Activated T-cell treated with anti-CD3 and anti-CD28 coated beads, Interleukin-2, amount 50 U/mL, for 72 hours (primary cell): Measurements from ENCODE around the gene CCDC110. TPM values are rescaled to one million over a fixed set of nuclear protein-coding genes. Genes with fewer than 3 reads are reported as not detected.
"Not testable (repeated sequence)": the region's sequence is repeated elsewhere in the genome, so short reads cannot be mapped to it uniquely, and the experiment has no call there.

Experiments used
- ATAC-seq, 2 donors: fragments of 150-1000 bp; cut with Tn5 transposase; replicated peaks in 1 of 2; 2 replicates each; pipeline ENCODE4 v1.10.0; 2021; ENCODE audit warnings: moderate library complexity in 2 of 2, mild to moderate bottlenecking in 1 of 2
- DNase-seq, 2 donors: peaks; one replicate each; pipeline ENCODE4 v3.0.0; 2021 to 2022; ENCODE audit warnings: mixed read lengths in 1 of 2
- H3K27ac Mint-ChIP-seq: one replicate; pipeline ENCODE4 v1.8.0; 2022; ENCODE audit warnings: mild to moderate bottlenecking, moderate library complexity, mixed read lengths
- H3K27me3 Mint-ChIP-seq: one replicate; pipeline ENCODE4 v1.8.0; 2022; ENCODE audit warnings: low read depth, mixed read lengths
- H3K36me3 Mint-ChIP-seq, 2 donors: one replicate each; pipeline ENCODE4 v1.8.0; 2022; ENCODE audit warnings: mixed read lengths in 2 of 2, mild to moderate bottlenecking in 1 of 2; ENCODE audit not compliant: insufficient read depth in 2 of 2
- H3K4me1 Mint-ChIP-seq: one replicate; pipeline ENCODE4 v1.8.0; 2022; ENCODE audit warnings: low read depth, mixed read lengths
- H3K4me3 Mint-ChIP-seq, 2 donors: one replicate each; pipeline ENCODE4 v1.8.0; 2022; ENCODE audit warnings: mild to moderate bottlenecking in 2 of 2, mixed read lengths in 2 of 2, moderate library complexity in 2 of 2
- H3K9me3 Mint-ChIP-seq, 2 donors: one replicate each; pipeline ENCODE4 v1.8.0; 2022; ENCODE audit warnings: mixed read lengths in 2 of 2
- total RNA-seq, 2 donors: library from RNA; stranded (reverse); gene quantifications; one replicate each; pipeline ENCODE4 v1.2.3, GENCODE V29; 2022

CCDC110 gene
- total RNA-seq, result 1 to 10 TPM in 1 of 2 donors, under 1 TPM in 1; 0.19 to 1.2 TPM

DNA sequence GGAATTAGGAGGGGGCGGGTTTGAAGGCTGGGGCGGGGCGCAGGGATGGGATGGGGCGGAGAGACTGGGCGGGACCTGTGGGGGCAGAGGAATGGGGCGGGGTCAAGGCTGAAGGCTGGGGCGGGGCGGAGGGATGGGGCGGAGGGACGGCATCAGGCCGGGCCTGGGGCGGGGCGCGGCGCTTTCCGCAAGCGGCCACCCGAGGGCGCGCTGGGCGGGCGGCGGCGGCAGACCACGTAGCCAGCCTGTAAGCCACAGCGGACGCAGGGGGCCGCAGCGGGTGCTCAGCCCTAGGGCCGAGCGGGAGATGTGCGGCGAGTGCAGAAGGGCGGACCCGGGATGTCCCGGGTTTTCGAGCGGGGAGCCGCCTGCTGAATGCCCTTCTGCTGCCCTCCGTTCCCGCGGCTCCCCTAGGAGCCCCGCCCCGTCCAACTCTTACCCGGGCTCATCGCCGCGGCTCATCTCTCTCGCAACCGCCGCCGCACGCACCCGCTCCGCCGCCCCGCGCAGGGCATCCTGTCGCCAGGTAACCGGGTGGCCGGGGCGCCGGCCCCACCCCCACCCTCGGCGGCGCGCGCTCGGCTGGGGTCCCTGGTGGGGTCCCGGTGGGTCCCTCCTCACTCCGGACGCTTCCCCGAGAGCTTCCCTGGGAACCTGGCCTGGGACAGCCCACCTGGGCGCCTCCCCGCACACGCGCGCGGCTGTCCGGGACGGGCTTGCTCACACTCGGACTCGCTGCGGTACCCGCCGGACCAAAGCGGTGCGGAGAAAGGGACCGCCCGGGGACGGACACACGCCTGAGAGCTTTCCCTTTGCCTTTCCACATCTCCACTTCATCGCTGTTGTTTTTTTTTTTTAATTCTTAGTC is at the start of gene CCDC110:
Gene CCDC110, minus strand, starts transcription at position 499 of the 868 bp plus-strand sequence. Its CDS starts 50 bp downstream, at position 449.
- Mint-ChIP-seq H3K27ac (peak within 1 kb of the TSS; percentile 46), H3K27me3 (peaks cover 35% of the 10 kb centered on the region), H3K4me1 (peaks cover 11% of the 10 kb centered on the region), H3K36me3 (peaks cover 0 to 1% of the 10 kb centered on the region in 2 donors), H3K4me3 (peak within 1 kb of the TSS; percentile 89 to 93), H3K9me3 (no peaks in the 10 kb centered on the region)
- DNase-seq (peak; percentile 92 to 95), ATAC-seq (peak; percentile 89 to 91)

DNA sequence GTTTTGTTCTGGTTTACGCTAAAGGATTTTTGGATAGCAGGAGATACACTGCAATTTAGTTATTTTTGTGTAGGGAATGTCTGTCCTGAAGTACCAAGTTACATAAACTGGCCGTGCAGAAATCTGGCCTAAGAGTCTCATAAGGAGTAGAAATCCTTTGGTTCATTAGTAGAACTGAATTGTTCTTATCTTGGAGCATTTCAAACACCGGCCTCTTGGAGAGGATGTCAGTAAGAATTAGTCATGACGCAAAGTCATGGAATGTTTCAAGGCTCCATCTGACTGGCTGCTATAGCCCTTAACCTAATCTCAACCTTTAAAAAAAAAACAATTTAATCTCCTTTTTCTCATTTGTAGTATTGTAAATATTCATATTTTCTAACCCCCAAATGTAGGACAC is 48.6 kb upstream of the CCDC110 start:
- DNase-seq (no peak), ATAC-seq (no peak)
- H3K27ac Mint-ChIP-seq, result no peak overlapping the region
- H3K4me1 Mint-ChIP-seq, result no peaks in the 10 kb centered on the region
- H3K36me3 Mint-ChIP-seq, result no peaks in the 10 kb centered on the region
- no peak overlapping the region for H3K4me3 Mint-ChIP-seq
- H3K9me3 Mint-ChIP-seq, result no peaks in the 10 kb centered on the region
- H3K27me3 Mint-ChIP-seq, result peaks cover 17% of the 10 kb centered on the region

DNA sequence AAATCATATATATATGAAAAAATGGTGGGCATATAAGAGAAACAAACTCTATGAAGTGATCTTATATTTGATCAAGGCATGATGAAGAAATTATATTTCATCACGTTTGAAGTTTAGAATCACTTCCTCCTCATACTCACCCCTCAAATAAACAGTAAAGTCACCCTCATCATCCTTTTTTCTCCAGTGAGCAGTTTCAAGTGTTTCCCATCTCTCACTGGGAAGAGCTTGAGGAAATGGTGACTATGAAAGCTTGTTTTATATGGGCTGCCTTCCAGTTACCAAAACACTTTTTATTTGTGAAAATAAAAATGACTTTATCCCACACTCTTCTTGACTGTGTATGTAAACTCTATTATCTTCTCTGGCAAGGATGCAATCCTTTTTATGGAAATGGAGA is 47.0 kb upstream of the CCDC110 start:
- DNase-seq (no peak), ATAC-seq (no peak)
- Mint-ChIP-seq H3K4me3 (no peak overlapping the region), H3K27me3 (peaks cover 27% of the 10 kb centered on the region), H3K36me3 (no peaks in the 10 kb centered on the region), H3K4me1 (peaks cover 7% of the 10 kb centered on the region), H3K27ac (no peak overlapping the region), H3K9me3 (no peaks in the 10 kb centered on the region)

DNA sequence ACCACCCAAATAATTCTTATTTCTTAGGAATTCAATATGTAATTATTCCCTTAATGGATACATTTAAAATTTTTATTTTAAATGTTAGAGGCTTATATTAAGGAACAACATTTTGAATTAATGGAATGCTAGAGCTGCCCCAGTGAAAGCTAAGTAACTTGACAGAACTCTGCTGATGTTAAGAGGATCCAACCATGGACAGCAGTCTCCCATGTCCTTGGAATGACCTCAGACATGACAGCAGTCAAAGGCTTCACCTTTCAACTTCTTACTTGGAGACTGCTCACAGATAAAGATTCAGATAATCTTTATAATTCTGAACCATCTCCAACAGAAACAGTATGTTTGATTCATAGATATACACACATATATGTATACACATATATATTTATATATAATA is 46.5 kb upstream of the CCDC110 start:
- Mint-ChIP-seq H3K36me3 (no peaks in the 10 kb centered on the region), H3K9me3 (no peaks in the 10 kb centered on the region), H3K4me3 (no peak overlapping the region), H3K27ac (no peak overlapping the region), H3K27me3 (peaks cover 32% of the 10 kb centered on the region), H3K4me1 (peaks cover 11% of the 10 kb centered on the region)
- no peak for DNase-seq
- no peak for ATAC-seq

DNA sequence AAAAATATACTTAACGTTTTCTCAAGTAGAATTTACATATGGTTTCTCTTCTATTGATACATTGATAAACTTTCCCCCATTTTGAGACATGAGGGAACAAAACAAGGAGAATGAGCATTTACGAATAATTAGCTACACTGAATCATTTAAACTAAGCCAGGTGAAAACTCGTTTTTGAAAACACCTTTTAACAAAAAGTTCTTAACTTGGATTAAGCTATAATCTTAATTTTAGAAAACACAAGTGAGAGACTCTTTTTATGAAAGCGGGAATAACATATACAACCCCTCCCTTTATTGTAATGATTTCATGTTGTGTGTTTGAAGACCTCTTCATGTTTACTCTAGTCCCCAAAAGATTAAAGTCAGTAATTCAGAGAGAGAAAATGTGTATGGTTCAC is 43.7 kb upstream of the CCDC110 start:
- H3K4me3 Mint-ChIP-seq, result no peak overlapping the region
- peaks cover 54% of the 10 kb centered on the region for H3K27me3 Mint-ChIP-seq
- no peaks in the 10 kb centered on the region for H3K36me3 Mint-ChIP-seq
- DNase-seq (no peak), ATAC-seq (no peak)
- no peak overlapping the region for H3K27ac Mint-ChIP-seq
- H3K4me1 Mint-ChIP-seq, result peaks cover 16% of the 10 kb centered on the region
- no peaks in the 10 kb centered on the region for H3K9me3 Mint-ChIP-seq

DNA sequence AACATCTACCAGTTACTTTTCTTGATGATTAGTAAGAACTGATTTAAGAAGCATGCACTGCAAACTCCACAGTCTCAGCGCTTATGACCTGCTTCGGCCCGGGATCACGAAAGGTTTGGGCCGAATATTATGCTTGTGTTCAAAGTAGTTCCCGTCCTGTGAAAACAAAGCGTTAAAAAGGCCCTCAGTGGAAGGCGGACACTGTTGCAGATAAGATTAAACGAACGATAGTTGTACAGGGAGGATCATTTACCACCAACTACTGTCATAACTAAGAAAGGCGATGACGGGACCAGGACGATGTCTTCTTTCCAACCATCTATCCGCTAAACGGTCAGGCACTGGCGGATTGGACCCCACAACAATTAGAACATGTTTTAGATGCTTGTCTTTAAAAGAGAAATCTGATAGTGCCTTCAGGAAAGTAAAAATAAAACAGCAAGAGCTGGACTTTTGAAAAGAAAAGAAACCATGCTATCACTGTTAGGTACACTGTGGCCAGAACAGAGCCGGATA is 42.7 kb upstream of the CCDC110 start:
- Mint-ChIP-seq H3K36me3 (no peaks in the 10 kb centered on the region), H3K27ac (no peak overlapping the region), H3K27me3 (peaks cover 57% of the 10 kb centered on the region), H3K9me3 (no peaks in the 10 kb centered on the region), H3K4me3 (no peak overlapping the region), H3K4me1 (peaks cover 16% of the 10 kb centered on the region)
- no peak for DNase-seq
- ATAC-seq, result no peak

DNA sequence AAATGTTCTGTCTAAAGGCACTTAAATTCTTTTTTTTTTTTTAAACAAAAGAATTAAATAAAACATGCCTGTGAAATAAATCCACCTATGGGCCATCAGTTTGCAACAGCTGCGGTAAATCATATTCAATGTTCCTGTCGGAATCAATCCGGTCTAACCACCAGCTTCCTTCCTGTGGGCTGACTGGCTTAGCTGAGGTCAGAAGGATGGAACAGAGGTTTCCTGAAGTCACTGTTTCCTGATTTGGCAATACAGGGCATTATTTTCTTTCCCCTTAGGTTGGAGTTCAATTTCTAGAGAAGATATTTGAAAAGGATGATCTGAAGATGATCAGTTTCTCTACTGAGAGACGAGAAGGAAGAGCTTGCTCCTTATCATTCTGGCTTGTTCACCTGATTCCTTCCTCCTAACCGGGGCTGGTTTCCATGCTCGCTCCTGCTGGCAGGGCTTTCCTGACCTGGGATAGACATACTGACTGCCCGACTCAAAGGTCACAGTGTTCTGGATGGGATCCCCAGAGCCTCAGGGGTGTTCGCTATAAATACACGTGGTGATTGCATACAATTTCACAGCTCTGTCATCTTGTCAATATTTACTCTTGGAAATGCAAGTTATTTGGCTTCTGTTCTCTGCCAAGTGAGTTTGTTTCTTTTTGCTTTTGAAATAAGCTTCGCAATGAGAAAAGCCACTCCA is 42.1 kb upstream of the CCDC110 start:
- Mint-ChIP-seq H3K4me3 (peak overlapping the region in 1 of 2 donors; percentile 34), H3K9me3 (no peaks in the 10 kb centered on the region), H3K27me3 (peaks cover 57% of the 10 kb centered on the region), H3K4me1 (peaks cover 16% of the 10 kb centered on the region), H3K36me3 (no peaks in the 10 kb centered on the region), H3K27ac (no peak overlapping the region)
- no peak for ATAC-seq
- DNase-seq, result no peak

DNA sequence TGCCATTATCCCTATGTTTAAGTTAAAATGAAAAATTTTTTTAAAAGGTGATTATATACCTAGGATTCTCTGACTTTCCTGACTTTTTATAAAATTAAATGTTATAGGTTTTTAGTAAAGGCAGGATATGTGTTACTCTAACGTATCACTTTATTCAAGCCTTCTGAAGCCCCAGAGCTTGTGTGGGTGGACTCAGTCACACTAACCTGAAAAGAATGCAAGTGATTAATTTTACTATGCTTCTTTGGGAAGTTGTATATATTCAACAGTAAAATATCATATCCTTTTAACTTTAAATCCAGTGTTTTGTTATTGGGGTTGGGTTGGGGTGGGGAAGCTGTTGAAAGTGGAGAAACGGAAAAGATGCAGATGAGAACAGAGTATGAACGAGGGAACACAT is 41.0 kb upstream of the CCDC110 start:
- no peak for DNase-seq
- Mint-ChIP-seq H3K9me3 (no peaks in the 10 kb centered on the region), H3K4me3 (no peak overlapping the region)

DNA sequence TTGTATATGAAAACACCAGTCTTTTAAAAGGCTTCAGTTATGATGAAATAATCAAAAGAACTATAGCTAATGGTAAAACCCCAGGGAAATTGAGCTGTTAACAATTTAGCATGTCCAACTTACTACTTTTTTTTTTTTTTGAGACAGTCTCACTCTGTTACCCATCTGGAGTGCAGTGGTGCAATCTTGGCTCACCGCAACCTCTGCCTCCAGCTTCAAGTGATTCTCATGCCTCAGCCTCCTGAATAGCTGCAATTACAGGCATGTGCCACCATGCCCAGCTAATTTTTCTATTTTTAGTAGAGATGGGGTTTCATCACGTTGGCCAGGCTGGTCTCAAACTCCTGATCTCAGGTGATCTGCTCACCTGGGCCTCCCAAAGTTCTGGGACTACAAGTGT is 39.7 kb upstream of the CCDC110 start:
- H3K4me3 Mint-ChIP-seq, ATAC-seq, H3K36me3 Mint-ChIP-seq, H3K9me3 Mint-ChIP-seq, DNase-seq, H3K27ac Mint-ChIP-seq: not testable (repeated sequence)
- Mint-ChIP-seq H3K4me1 (peaks cover 16% of the 10 kb centered on the region), H3K27me3 (peaks cover 67% of the 10 kb centered on the region)

More for the DNA sequence above, 41.0 kb upstream of the CCDC110 start:
- no peak for ATAC-seq
- Mint-ChIP-seq H3K4me1 (peaks cover 16% of the 10 kb centered on the region), H3K27me3 (peaks cover 67% of the 10 kb centered on the region), H3K27ac (no peak overlapping the region), H3K36me3 (no peaks in the 10 kb centered on the region)

DNA sequence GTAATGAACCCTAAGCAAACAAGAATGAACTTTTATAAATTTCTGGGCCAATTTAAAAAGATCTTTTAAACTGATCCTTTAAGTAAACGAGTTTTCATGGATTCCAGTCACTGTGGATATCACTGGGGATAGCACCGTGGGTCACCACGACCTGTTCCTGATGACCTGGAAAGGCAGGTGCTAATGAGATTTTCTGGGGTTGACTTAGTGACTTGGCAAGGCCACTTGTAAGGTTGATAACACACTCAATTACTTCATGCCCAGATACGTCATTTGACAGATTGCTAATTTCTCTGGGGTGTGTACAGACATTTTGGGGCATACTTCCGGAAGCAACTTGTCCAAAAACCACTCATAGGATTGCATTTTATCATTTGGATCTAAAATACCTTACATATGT is 39.3 kb upstream of the CCDC110 start:
- Mint-ChIP-seq H3K9me3 (no peaks in the 10 kb centered on the region), H3K27me3 (peaks cover 67% of the 10 kb centered on the region), H3K4me3 (no peak overlapping the region), H3K27ac (no peak overlapping the region), H3K36me3 (no peaks in the 10 kb centered on the region), H3K4me1 (peaks cover 16% of the 10 kb centered on the region)
- DNase-seq, result no peak
- ATAC-seq, result no peak

DNA sequence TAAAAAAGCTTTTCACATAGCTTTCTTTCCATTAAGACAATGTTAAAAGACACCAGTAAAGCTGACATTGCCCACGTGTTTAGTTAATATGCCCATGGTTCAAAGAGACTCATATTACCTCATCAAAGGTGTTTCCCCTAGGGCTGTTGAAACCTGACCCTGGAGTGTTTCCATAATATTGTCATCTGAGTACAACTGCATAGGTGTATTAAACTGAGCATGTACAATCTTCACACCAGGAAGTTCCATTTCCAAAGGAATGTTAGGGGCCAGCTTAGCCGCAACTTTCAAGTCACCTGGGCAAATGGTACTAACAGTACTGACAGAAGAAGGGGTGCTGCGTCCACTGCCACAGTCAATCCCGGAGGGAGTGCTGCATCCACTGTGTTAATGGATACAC is 36.6 kb upstream of the CCDC110 start:
- Mint-ChIP-seq H3K36me3 (no peaks in the 10 kb centered on the region), H3K27me3 (peaks cover 41% of the 10 kb centered on the region), H3K4me1 (peaks cover 5% of the 10 kb centered on the region)

DNA sequence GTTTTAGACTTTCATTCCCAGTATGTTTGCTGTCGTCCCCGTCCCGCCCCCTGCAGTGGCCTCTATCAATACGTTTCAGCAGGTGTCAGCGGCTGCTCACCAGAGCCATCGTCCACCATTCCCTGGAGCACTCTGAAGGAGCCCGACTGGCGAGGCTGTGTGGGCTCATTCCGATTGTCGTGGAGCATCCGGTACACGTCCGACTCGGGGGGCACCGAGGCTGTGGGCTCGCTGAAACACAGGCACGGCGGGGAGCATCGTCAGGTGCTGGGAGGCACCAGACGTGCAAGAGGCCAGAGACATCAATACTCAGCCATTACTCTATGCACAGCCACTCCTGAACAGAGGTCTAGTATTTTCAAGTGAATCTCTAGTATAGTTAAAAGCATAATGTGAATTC is 34.9 kb upstream of the CCDC110 start:
- H3K4me1 Mint-ChIP-seq, result no peaks in the 10 kb centered on the region
- ATAC-seq (no peak), DNase-seq (no peak)
- no peaks in the 10 kb centered on the region for H3K9me3 Mint-ChIP-seq
- H3K4me3 Mint-ChIP-seq, result no peak overlapping the region
- no peak overlapping the region for H3K27ac Mint-ChIP-seq
- H3K27me3 Mint-ChIP-seq, result peaks cover 24% of the 10 kb centered on the region
- no peaks in the 10 kb centered on the region for H3K36me3 Mint-ChIP-seq

More for the DNA sequence above, 36.6 kb upstream of the CCDC110 start:
- ATAC-seq (no peak), DNase-seq (no peak)
- Mint-ChIP-seq H3K4me3 (no peak overlapping the region), H3K9me3 (no peaks in the 10 kb centered on the region), H3K27ac (no peak overlapping the region)
